Measurements from ENCODE around the gene MTHFD2L. TPM values are rescaled to one million over a fixed set of nuclear protein-coding genes. Genes with fewer than 3 reads are reported as not detected.

MTHFD2L gene
- total and polyA plus RNA-seq, 2 experiments from 2014 or later, result 20.0 to 32.0 TPM

- Histone ChIP-seq H3K36me3 (replicated peaks; ENCODE audit: insufficient read depth, low read depth) (no peaks in the 10 kb centered on the region), H3K9me3 (ENCODE audit: low read depth) (no peaks in the 10 kb centered on the region)
- 96% methylated on average over 1 of the region's 1 CpG for WGBS (ENCODE audit: low lambda C conversion rate, missing lambda C conversion rate)
These were observed 170.6 kb downstream of the MTHFD2L start for GRCh38 chr4:74328501-74328900.

GRCh38 chr4:74329307-74329706 is 171.4 kb downstream of the MTHFD2L start:
- H3K4me1 ChIP-seq (ENCODE audit: insufficient read depth), result no peaks in the 10 kb centered on the region
- TF ChIP-seq CTCF (IDR thresholded peaks at IDR 0.05; ENCODE audit: poor library complexity) (no peak), EZH2 (IDR thresholded peaks at IDR 0.05; ENCODE audit: borderline replicate concordance) (no peak), EZH2phosphoT487 (IDR thresholded peaks at IDR 0.05; ENCODE audit: low read depth, severe bottlenecking, unreplicated experiment) (no peak)
- H3K9me3 ChIP-seq (ENCODE audit: low read depth), result no peaks in the 10 kb centered on the region
- no peaks in the 10 kb centered on the region for H3K9me2 ChIP-seq (replicated peaks; ENCODE audit: insufficient read depth)
- H3K4me3 ChIP-seq, result no peak overlapping the region
- no peaks in the 10 kb centered on the region for H3K79me2 ChIP-seq
- no peaks in the 10 kb centered on the region for H4K20me1 ChIP-seq (ENCODE audit: insufficient read depth, poor library complexity, severe bottlenecking)
- no peak overlapping the region for H3K4me2 ChIP-seq
- H2AFZ ChIP-seq, result no peak overlapping the region
- no peaks in the 10 kb centered on the region for H3K36me3 ChIP-seq (replicated peaks; ENCODE audit: insufficient read depth, low read depth)
- DNase-seq (ENCODE audit: low spot score), result no peak
- H3K27ac ChIP-seq, result no peak overlapping the region
- H3K27me3 ChIP-seq, result no peaks in the 10 kb centered on the region

More at GRCh38 chr4:74328501-74328900, 170.6 kb downstream of the MTHFD2L start:
- Histone ChIP-seq H3K4me3 (no peak overlapping the region), H2AFZ (no peak overlapping the region), H3K9me2 (replicated peaks; ENCODE audit: insufficient read depth) (no peaks in the 10 kb centered on the region), H3K27me3 (no peaks in the 10 kb centered on the region), H4K20me1 (ENCODE audit: insufficient read depth, poor library complexity, severe bottlenecking) (no peaks in the 10 kb centered on the region), H3K79me2 (no peaks in the 10 kb centered on the region), H3K4me2 (no peak overlapping the region), H3K4me1 (ENCODE audit: insufficient read depth) (no peaks in the 10 kb centered on the region), H3K27ac (no peak overlapping the region)
- TF ChIP-seq CTCF (IDR thresholded peaks at IDR 0.05; ENCODE audit: poor library complexity), result no peak
- no peak for TF ChIP-seq EZH2phosphoT487 (IDR thresholded peaks at IDR 0.05; ENCODE audit: low read depth, severe bottlenecking, unreplicated experiment)
- TF ChIP-seq EZH2 (IDR thresholded peaks at IDR 0.05; ENCODE audit: borderline replicate concordance), result no peak
- DNase-seq (ENCODE audit: low spot score), result no peak

- Histone ChIP-seq H3K9me2 (replicated peaks; ENCODE audit: insufficient read depth) (no peaks in the 10 kb centered on the region), H2AFZ (no peak overlapping the region), H3K9me3 (ENCODE audit: low read depth) (no peaks in the 10 kb centered on the region), H3K27me3 (no peaks in the 10 kb centered on the region), H3K27ac (no peak overlapping the region), H3K4me2 (no peak overlapping the region), H4K20me1 (ENCODE audit: insufficient read depth, poor library complexity, severe bottlenecking) (no peaks in the 10 kb centered on the region), H3K36me3 (replicated peaks; ENCODE audit: insufficient read depth, low read depth) (no peaks in the 10 kb centered on the region), H3K79me2 (no peaks in the 10 kb centered on the region), H3K4me3 (no peak overlapping the region), H3K4me1 (ENCODE audit: insufficient read depth) (no peaks in the 10 kb centered on the region)
- DNase-seq (ENCODE audit: low spot score), result no peak
- WGBS (ENCODE audit: low lambda C conversion rate, missing lambda C conversion rate), result 59% methylated on average over 9 of the region's 9 CpGs
- TF ChIP-seq EZH2 (IDR thresholded peaks at IDR 0.05; ENCODE audit: borderline replicate concordance) (no peak), EZH2phosphoT487 (IDR thresholded peaks at IDR 0.05; ENCODE audit: low read depth, severe bottlenecking, unreplicated experiment) (no peak), CTCF (IDR thresholded peaks at IDR 0.05; ENCODE audit: poor library complexity) (no peak)
These were observed 172.4 kb downstream of the MTHFD2L start for GRCh38 chr4:74330295-74330750.

GRCh38 chr4:74331252-74331651 is 173.3 kb downstream of the MTHFD2L start:
- no peak for TF ChIP-seq CTCF (IDR thresholded peaks at IDR 0.05; ENCODE audit: poor library complexity)
- no peak for TF ChIP-seq EZH2phosphoT487 (IDR thresholded peaks at IDR 0.05; ENCODE audit: low read depth, severe bottlenecking, unreplicated experiment)
- TF ChIP-seq EZH2 (IDR thresholded peaks at IDR 0.05; ENCODE audit: borderline replicate concordance), result no peak
- no peaks in the 10 kb centered on the region for H3K79me2 ChIP-seq
- H3K4me3 ChIP-seq, result no peak overlapping the region
- WGBS (ENCODE audit: low lambda C conversion rate, missing lambda C conversion rate), result 86% methylated on average over 2 of the region's 2 CpGs
- no peak for DNase-seq (ENCODE audit: low spot score)
- no peak overlapping the region for H3K27ac ChIP-seq
- no peaks in the 10 kb centered on the region for H4K20me1 ChIP-seq (ENCODE audit: insufficient read depth, poor library complexity, severe bottlenecking)
- H3K36me3 ChIP-seq (replicated peaks; ENCODE audit: insufficient read depth, low read depth), result no peaks in the 10 kb centered on the region
- H2AFZ ChIP-seq, result no peak overlapping the region
- no peaks in the 10 kb centered on the region for H3K9me2 ChIP-seq (replicated peaks; ENCODE audit: insufficient read depth)
- no peaks in the 10 kb centered on the region for H3K4me1 ChIP-seq (ENCODE audit: insufficient read depth)
- H3K4me2 ChIP-seq, result no peak overlapping the region
- no peaks in the 10 kb centered on the region for H3K27me3 ChIP-seq
- H3K9me3 ChIP-seq (ENCODE audit: low read depth), result no peaks in the 10 kb centered on the region
